HEK293 (cell line): ENCODE measurements around the gene RAB10.

Experiments
- GLIS1 ChIP-seq: fragments of 450-650 bp; formaldehyde crosslinking; IDR thresholded peaks from 2 replicates; pipeline ENCODE4 v1.5.1; 2016; ENCODE audit warnings: missing biosample characterization, missing genetic modification characterization
- SCRT1 ChIP-seq: fragments of 450-650 bp; formaldehyde crosslinking; IDR thresholded peaks from 2 replicates; pipeline ENCODE4 v1.5.1; 2016; ENCODE audit warnings: missing biosample characterization, missing genetic modification characterization, borderline replicate concordance
- SP7 ChIP-seq: fragments of 450-650 bp; formaldehyde crosslinking; IDR thresholded peaks from 2 replicates; pipeline ENCODE4 v1.5.1; 2016; ENCODE audit warnings: missing biosample characterization, missing genetic modification characterization
- ZBTB48 ChIP-seq: fragments of 450-650 bp; formaldehyde crosslinking; IDR thresholded peaks from 2 replicates; pipeline ENCODE4 v1.5.1; 2016; ENCODE audit warnings: missing biosample characterization, missing genetic modification characterization
- ZEB2 ChIP-seq: fragments of 450-650 bp; formaldehyde crosslinking; IDR thresholded peaks from 2 replicates; pipeline ENCODE4 v1.5.1; 2016; ENCODE audit warnings: missing biosample characterization, missing genetic modification characterization
- ZIC2 ChIP-seq: fragments of 450-650 bp; formaldehyde crosslinking; IDR thresholded peaks from 2 replicates; pipeline ENCODE4 v1.5.1; 2016; ENCODE audit warnings: missing biosample characterization, missing genetic modification characterization
- ZNF157 ChIP-seq: fragments of 450-650 bp; formaldehyde crosslinking; IDR thresholded peaks from 2 replicates; pipeline ENCODE4 v1.5.1; 2016; ENCODE audit warnings: missing biosample characterization, missing genetic modification characterization
- ZNF19 ChIP-seq: fragments of 450-650 bp; formaldehyde crosslinking; IDR thresholded peaks from 2 replicates; pipeline ENCODE4; 2016; ENCODE audit warnings: missing biosample characterization, missing genetic modification characterization, low read depth
- ZNF221 ChIP-seq: fragments of 450-650 bp; formaldehyde crosslinking; IDR thresholded peaks from 2 replicates; pipeline ENCODE4 v1.5.1; 2017; ENCODE audit warnings: missing biosample characterization, missing genetic modification characterization, borderline replicate concordance
- ZNF324 ChIP-seq: fragments of 450-650 bp; formaldehyde crosslinking; IDR thresholded peaks from 2 replicates; pipeline ENCODE4 v1.5.1; 2016; ENCODE audit warnings: missing biosample characterization, missing genetic modification characterization
- ZNF354C ChIP-seq: fragments of 450-650 bp; formaldehyde crosslinking; IDR thresholded peaks from 2 replicates; pipeline ENCODE4 v1.5.1; 2016; ENCODE audit warnings: missing biosample characterization, missing genetic modification characterization, low read depth, borderline replicate concordance
- ZNF423 ChIP-seq: fragments of 450-650 bp; formaldehyde crosslinking; IDR thresholded peaks from 2 replicates; pipeline ENCODE4 v1.5.1; 2016; ENCODE audit warnings: missing biosample characterization, missing genetic modification characterization
- ZNF48 ChIP-seq: fragments of 450-650 bp; formaldehyde crosslinking; IDR thresholded peaks from 2 replicates; pipeline ENCODE4 v1.5.1; 2016; ENCODE audit warnings: missing biosample characterization, missing genetic modification characterization
- ZNF501 ChIP-seq: fragments of 450-650 bp; formaldehyde crosslinking; IDR thresholded peaks from 2 replicates; pipeline ENCODE4 v1.5.1; 2016; ENCODE audit warnings: missing biosample characterization, missing genetic modification characterization
- ZNF549 ChIP-seq: fragments of 450-650 bp; IDR thresholded peaks from 2 replicates; pipeline ENCODE4 v1.5.1; 2018; ENCODE audit warnings: missing biosample characterization, missing genetic modification characterization, mild to moderate bottlenecking, inconsistent platforms, moderate library complexity
- ZNF623 ChIP-seq: fragments of 450-650 bp; formaldehyde crosslinking; IDR thresholded peaks from 2 replicates; pipeline ENCODE4 v1.5.1; 2016; ENCODE audit warnings: missing biosample characterization, missing genetic modification characterization
- ZNF768 ChIP-seq: fragments of 450-650 bp; formaldehyde crosslinking; IDR thresholded peaks from 2 replicates; pipeline ENCODE4 v1.5.1; 2018; ENCODE audit warnings: missing biosample characterization, mild to moderate bottlenecking, missing genetic modification characterization
- ZXDB ChIP-seq: fragments of 450-650 bp; formaldehyde crosslinking; IDR thresholded peaks from 2 replicates; pipeline ENCODE4 v1.5.1; 2016; ENCODE audit warnings: missing biosample characterization, missing genetic modification characterization
- TF ChIP-seq, protein P1 (sequence below): fragments of 450-650 bp; IDR thresholded peaks from 2 replicates; pipeline ENCODE4 v1.5.1; 2018; ENCODE audit warnings: missing biosample characterization, mild to moderate bottlenecking, missing genetic modification characterization
- TF ChIP-seq, protein P2 (sequence below): fragments of 450-650 bp; formaldehyde crosslinking; IDR thresholded peaks from 2 replicates; pipeline ENCODE4 v1.5.1; 2017; ENCODE audit warnings: missing biosample characterization, missing genetic modification characterization
- TF ChIP-seq, protein P3 (sequence below): fragments of 450-650 bp; formaldehyde crosslinking; IDR thresholded peaks from 2 replicates; pipeline ENCODE4 v1.5.1; 2016; ENCODE audit warnings: missing biosample characterization, missing genetic modification characterization
- TF ChIP-seq, protein P4 (sequence below): fragments of 450-650 bp; formaldehyde crosslinking; IDR thresholded peaks from 2 replicates; pipeline ENCODE4 v1.5.1; 2016; ENCODE audit warnings: missing biosample characterization, missing genetic modification characterization
- TF ChIP-seq, protein P5 (sequence below): fragments of 450-650 bp; formaldehyde crosslinking; IDR thresholded peaks from 2 replicates; pipeline ENCODE4 v1.5.1; 2016; ENCODE audit warnings: missing biosample characterization, missing genetic modification characterization, borderline replicate concordance
- TF ChIP-seq, protein P6 (sequence below): fragments of 450-650 bp; formaldehyde crosslinking; IDR thresholded peaks from 2 replicates; pipeline ENCODE4 v1.5.1; 2016; ENCODE audit warnings: missing biosample characterization, missing genetic modification characterization
- TF ChIP-seq, protein P7 (sequence below): fragments of 450-650 bp; formaldehyde crosslinking; IDR thresholded peaks from 2 replicates; pipeline ENCODE4 v1.5.1; 2016; ENCODE audit warnings: missing biosample characterization, missing genetic modification characterization
- TF ChIP-seq, protein P8 (sequence below): fragments of 450-650 bp; formaldehyde crosslinking; IDR thresholded peaks from 2 replicates; pipeline ENCODE4 v1.5.1; 2016; ENCODE audit warnings: missing biosample characterization, missing genetic modification characterization

The RAB10 gene

DNA sequence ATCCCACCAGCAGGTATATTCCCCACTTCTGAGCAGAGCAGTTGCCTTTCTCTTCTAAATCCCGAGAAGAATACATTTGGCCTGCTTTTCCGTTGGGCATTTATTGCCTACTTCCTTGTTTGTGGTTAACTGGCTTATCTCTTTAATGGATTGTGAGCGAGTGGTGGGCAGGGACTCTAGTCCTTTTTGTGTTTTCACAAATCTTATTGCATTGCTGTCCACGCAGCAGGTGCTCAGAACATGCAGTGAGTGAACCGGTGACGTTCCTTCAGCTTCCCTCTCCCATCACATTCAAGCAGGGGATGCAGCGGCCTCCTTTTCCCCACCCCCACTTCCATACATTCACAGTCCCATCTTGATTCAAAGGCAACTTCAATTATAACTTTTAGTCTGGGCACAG, 110.1 kb downstream of the RAB10 start (continued):
- TF ChIP-seq ZEB2 (tag by site-specific recombination), result no peak
- TF ChIP-seq ZNF354C (tag by site-specific recombination), result no peak
- no peak for TF ChIP-seq ZNF623
- TF ChIP-seq ZNF48 (tag by site-specific recombination), result no peak
- TF ChIP-seq, protein P1, sequence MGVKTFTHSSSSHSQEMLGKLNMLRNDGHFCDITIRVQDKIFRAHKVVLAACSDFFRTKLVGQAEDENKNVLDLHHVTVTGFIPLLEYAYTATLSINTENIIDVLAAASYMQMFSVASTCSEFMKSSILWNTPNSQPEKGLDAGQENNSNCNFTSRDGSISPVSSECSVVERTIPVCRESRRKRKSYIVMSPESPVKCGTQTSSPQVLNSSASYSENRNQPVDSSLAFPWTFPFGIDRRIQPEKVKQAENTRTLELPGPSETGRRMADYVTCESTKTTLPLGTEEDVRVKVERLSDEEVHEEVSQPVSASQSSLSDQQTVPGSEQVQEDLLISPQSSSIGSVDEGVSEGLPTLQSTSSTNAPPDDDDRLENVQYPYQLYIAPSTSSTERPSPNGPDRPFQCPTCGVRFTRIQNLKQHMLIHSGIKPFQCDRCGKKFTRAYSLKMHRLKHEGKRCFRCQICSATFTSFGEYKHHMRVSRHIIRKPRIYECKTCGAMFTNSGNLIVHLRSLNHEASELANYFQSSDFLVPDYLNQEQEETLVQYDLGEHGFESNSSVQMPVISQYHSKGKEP, result peak; percentile 91
- no peak for TF ChIP-seq SP7 (tag by site-specific recombination)
- TF ChIP-seq, protein P2, sequence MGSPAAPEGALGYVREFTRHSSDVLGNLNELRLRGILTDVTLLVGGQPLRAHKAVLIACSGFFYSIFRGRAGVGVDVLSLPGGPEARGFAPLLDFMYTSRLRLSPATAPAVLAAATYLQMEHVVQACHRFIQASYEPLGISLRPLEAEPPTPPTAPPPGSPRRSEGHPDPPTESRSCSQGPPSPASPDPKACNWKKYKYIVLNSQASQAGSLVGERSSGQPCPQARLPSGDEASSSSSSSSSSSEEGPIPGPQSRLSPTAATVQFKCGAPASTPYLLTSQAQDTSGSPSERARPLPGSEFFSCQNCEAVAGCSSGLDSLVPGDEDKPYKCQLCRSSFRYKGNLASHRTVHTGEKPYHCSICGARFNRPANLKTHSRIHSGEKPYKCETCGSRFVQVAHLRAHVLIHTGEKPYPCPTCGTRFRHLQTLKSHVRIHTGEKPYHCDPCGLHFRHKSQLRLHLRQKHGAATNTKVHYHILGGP, result no peak
- no peak for TF ChIP-seq ZNF423 (tag by site-specific recombination)
- TF ChIP-seq ZNF501 (tag by site-specific recombination), result no peak
- TF ChIP-seq, protein P3, sequence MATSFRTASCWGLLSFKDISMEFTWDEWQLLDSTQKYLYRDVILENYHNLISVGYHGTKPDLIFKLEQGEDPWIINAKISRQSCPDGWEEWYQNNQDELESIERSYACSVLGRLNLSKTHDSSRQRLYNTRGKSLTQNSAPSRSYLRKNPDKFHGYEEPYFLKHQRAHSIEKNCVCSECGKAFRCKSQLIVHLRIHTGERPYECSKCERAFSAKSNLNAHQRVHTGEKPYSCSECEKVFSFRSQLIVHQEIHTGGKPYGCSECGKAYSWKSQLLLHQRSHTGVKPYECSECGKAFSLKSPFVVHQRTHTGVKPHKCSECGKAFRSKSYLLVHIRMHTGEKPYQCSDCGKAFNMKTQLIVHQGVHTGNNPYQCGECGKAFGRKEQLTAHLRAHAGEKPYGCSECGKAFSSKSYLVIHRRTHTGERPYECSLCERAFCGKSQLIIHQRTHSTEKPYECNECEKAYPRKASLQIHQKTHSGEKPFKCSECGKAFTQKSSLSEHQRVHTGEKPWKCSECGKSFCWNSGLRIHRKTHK (tag by site-specific recombination), result no peak
- TF ChIP-seq, protein P4, sequence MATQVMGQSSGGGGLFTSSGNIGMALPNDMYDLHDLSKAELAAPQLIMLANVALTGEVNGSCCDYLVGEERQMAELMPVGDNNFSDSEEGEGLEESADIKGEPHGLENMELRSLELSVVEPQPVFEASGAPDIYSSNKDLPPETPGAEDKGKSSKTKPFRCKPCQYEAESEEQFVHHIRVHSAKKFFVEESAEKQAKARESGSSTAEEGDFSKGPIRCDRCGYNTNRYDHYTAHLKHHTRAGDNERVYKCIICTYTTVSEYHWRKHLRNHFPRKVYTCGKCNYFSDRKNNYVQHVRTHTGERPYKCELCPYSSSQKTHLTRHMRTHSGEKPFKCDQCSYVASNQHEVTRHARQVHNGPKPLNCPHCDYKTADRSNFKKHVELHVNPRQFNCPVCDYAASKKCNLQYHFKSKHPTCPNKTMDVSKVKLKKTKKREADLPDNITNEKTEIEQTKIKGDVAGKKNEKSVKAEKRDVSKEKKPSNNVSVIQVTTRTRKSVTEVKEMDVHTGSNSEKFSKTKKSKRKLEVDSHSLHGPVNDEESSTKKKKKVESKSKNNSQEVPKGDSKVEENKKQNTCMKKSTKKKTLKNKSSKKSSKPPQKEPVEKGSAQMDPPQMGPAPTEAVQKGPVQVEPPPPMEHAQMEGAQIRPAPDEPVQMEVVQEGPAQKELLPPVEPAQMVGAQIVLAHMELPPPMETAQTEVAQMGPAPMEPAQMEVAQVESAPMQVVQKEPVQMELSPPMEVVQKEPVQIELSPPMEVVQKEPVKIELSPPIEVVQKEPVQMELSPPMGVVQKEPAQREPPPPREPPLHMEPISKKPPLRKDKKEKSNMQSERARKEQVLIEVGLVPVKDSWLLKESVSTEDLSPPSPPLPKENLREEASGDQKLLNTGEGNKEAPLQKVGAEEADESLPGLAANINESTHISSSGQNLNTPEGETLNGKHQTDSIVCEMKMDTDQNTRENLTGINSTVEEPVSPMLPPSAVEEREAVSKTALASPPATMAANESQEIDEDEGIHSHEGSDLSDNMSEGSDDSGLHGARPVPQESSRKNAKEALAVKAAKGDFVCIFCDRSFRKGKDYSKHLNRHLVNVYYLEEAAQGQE (tag by site-specific recombination), result peak; percentile 72
- no peak for TF ChIP-seq ZNF768
- no peak for TF ChIP-seq ZNF221 (tag by site-specific recombination)
- TF ChIP-seq ZNF324 (tag by site-specific recombination), result no peak
- TF ChIP-seq ZNF549 (tag by site-specific recombination), result no peak
- peak; percentile 74 for TF ChIP-seq ZIC2 (tag by site-specific recombination)
- TF ChIP-seq ZXDB (tag by site-specific recombination), result peak; percentile 27; the same call in 1 of the 2 replicates
- TF ChIP-seq GLIS1 (tag by site-specific recombination), result no peak
- TF ChIP-seq, protein P5, sequence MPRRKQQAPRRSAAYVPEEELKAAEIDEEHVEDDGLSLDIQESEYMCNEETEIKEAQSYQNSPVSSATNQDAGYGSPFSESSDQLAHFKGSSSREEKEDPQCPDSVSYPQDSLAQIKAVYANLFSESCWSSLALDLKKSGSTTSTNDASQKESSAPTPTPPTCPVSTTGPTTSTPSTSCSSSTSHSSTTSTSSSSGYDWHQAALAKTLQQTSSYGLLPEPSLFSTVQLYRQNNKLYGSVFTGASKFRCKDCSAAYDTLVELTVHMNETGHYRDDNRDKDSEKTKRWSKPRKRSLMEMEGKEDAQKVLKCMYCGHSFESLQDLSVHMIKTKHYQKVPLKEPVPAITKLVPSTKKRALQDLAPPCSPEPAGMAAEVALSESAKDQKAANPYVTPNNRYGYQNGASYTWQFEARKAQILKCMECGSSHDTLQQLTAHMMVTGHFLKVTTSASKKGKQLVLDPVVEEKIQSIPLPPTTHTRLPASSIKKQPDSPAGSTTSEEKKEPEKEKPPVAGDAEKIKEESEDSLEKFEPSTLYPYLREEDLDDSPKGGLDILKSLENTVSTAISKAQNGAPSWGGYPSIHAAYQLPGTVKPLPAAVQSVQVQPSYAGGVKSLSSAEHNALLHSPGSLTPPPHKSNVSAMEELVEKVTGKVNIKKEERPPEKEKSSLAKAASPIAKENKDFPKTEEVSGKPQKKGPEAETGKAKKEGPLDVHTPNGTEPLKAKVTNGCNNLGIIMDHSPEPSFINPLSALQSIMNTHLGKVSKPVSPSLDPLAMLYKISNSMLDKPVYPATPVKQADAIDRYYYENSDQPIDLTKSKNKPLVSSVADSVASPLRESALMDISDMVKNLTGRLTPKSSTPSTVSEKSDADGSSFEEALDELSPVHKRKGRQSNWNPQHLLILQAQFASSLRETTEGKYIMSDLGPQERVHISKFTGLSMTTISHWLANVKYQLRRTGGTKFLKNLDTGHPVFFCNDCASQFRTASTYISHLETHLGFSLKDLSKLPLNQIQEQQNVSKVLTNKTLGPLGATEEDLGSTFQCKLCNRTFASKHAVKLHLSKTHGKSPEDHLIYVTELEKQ (tag by site-specific recombination), result peak; percentile 13; the same call in 1 of the 2 replicates
- TF ChIP-seq, protein P6, sequence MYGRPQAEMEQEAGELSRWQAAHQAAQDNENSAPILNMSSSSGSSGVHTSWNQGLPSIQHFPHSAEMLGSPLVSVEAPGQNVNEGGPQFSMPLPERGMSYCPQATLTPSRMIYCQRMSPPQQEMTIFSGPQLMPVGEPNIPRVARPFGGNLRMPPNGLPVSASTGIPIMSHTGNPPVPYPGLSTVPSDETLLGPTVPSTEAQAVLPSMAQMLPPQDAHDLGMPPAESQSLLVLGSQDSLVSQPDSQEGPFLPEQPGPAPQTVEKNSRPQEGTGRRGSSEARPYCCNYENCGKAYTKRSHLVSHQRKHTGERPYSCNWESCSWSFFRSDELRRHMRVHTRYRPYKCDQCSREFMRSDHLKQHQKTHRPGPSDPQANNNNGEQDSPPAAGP (tag by site-specific recombination), result no peak
- no peak for TF ChIP-seq ZBTB48 (tag by site-specific recombination)
- no peak for TF ChIP-seq ZNF19 (tag by site-specific recombination)
- TF ChIP-seq, protein P7, sequence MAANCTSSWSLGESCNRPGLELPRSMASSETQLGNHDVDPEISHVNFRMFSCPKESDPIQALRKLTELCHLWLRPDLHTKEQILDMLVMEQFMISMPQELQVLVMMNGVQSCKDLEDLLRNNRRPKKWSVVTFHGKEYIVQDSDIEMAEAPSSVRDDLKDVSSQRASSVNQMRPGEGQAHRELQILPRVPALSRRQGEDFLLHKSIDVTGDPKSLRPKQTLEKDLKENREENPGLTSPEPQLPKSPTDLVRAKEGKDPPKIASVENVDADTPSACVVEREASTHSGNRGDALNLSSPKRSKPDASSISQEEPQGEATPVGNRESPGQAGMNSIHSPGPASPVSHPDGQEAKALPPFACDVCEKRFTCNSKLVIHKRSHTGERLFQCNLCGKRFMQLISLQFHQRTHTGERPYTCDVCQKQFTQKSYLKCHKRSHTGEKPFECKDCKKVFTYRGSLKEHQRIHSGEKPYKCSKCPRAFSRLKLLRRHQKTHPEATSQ (tag by site-specific recombination), result no peak
- no peak for TF ChIP-seq ZNF157 (tag by site-specific recombination)
- TF ChIP-seq, protein P8, sequence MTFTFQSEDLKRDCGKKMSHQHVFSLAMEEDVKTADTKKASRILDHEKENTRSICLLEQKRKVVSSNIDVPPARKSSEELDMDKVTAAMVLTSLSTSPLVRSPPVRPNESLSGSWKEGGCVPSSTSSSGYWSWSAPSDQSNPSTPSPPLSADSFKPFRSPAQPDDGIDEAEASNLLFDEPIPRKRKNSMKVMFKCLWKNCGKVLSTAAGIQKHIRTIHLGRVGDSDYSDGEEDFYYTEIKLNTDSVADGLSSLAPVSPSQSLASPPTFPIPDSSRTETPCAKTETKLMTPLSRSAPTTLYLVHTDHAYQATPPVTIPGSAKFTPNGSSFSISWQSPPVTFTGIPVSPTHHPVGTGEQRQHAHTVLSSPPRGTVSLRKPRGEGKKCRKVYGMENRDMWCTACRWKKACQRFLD (tag by site-specific recombination), result no peak
- TF ChIP-seq SCRT1 (tag by site-specific recombination), result peak; percentile 49; the same call in 1 of the 2 replicates
